ENCODE measurements around the gene CHL1.

CHL1 gene

DNA sequence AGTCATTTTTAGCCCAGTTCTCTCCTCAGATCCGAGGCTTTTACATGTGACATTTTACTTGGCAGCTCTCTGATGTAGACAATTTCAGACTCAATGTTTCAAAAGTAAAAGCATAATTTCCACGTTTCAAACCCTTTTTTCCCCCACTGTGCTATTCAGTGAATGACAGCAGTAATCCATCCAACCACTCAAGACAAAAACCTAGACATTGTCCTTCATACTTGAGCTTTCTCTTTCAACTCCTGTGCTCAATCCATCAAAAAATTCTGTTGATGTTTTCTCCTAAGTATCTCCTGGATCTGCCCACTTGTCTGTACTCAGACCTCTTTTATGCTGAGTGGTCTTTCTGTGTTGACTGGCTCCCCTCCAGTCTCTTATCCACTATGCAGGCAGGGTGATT, 214.7 kb downstream of the CHL1 start:
- DNase-seq = no peak

DNA sequence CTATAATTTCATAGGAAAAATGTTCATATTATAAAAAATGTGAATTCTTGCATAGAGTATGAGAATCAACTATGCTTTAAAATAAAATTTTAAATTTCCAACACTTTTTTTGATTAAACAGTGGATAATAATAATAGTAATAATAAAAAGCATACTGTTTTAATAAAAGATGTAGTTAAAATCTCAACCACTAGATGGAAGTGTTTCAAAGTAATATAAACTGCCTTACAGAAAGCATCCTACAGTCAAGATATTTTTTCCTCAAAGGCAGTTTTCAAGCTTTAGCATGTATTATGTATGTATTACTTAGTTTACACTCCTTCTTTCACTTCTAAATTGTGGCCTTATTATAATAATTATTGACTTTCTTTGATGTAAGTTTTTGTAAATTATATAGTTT, 217.5 kb downstream of the CHL1 start:
- DNase-seq = no peak

DNA sequence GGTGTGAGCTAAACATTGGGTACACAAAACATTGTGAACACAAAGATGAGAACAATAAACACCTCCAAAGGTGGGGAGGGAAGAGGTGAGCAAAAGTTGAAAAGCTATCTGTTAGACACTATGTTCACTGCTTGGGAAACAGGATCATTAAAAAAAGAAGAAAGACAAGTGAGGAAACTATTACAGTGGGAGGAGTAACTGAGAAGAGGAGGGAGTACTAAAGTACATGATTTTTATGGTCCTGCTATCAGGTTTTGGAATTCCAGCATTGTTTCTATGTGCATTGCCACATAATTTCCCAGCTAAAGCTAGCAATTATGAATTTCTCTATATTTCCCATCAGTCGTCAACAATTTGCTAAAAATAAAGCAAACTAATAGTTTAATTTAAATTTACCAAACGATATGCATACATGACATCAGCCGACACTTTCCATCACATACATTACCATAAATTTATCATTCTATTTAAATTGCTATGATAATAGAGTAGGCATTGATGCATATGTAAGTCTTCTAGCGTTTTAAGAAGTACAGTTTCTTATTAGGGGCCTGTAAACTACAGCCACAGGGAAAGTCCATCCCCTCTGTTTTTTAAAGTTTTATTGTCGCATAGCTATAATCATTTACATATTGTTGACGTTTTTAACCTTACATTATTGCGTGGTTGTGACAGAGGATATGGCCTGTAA, 221.8 kb downstream of the CHL1 start:
- no peak for DNase-seq

DNA sequence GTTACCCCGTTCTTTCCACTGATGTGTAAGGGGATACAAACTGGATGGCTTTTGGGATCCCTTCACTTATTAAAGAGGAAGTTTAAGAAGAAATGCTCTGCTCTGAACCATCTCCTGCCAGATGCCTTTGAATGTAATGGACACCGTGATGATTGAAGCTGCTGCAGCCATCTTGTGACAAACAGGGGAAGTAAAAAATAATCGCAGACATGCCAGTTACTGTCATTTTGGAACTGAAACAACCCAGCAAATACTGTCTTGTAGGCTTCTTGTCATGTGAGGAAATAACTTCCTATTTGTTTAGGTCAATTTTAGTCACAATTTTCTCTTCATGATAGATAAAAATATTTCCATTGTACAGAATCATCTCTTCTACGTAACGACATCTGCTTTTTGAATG, 224.0 kb downstream of the CHL1 start:
- DNase-seq = no peak

DNA sequence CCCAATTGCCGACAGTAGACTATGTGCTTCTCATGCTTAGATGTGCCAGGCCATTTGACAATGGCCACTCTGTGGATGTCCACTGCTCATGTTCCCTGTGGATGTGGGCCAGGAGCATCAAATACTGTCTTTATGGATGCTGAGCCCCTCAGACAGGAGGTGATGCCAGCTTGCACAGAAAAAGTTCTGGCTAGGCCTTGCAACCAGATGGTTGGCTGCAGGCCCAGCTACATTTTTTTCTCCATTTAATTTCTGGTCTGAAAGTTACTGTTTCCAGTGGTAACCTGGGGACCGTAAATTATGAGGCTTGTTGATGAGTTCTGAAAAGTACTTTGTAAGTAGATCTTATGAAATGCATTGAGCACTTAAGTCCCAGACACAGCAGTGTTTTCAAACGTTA, 228.5 kb downstream of the CHL1 start:
- no peak for DNase-seq

DNA sequence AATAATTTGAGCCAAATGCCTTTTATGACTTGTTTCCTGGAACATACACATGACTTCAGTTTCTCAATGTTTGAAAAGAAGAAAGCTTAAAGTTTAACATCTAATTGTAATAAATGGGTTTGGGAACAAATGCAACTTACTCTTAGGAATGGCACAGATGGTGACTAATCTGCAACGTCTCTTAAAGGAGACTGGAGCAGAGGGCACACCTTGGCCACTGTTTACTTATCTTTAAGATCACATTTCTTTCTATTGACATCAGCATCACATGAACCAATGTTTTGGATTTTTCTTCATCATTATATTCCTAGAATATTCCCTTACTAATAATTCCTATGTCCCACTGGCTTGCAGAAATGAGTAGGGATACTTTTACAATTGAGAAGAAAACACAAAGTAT, 229.5 kb downstream of the CHL1 start:
- DNase-seq = no peak

DNA sequence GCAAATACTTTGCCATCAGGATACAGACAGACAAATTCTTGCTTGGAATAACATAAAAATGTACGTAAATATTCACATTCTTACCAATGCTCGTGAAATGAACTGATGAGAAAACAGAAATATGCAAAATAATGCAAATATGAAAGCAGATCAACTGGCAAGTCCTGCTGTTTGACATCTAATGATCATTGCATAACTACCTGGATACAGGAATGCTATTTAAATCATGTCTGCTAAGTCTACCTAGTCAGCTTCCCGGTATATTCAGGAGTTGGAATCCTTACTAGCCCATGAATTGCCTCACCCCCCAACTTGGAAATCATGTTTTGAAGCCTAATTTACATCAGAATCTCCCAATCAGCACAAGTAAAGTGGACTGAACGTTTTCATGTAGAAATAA, 230.6 kb downstream of the CHL1 start:
- no peak for DNase-seq

DNA sequence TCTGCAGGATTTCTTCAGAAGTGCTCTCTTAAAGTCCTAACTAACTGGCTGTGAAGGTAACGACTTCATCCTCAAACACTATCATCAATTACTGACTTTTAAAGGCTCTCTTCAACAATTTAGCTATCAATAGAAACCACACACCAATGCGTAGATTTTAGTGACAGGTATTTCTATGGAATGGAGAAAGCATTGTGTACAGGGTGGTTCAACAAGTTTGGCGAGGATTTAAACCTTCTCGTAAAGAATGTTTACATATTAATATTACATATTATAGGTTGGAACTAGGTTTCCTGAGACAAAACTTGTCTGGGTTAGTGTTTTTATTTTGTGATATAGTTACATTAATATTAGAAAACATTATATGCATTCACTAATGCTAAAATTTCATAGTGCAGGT, 233.6 kb downstream of the CHL1 start:
- DNase-seq = no peak

DNA sequence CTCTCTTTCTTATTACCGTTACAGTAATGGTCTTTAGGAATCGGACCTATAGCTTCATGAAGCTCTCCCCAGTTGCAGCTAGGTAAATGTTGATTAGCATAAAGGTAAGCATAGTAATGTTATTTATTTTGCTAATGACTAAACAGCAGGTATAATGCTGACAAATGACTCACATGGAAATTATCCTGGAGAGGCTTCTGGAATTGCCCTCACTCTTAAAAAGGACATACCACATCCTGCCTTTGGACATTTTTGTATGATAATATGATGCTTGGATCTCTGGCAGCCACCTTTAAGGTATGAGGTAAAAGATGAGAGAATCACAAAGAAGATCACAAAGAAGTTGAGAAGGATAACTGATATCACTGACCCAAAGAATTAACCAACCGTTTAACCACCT, 238.6 kb downstream of the CHL1 start:
- DNase-seq = no peak

DNA sequence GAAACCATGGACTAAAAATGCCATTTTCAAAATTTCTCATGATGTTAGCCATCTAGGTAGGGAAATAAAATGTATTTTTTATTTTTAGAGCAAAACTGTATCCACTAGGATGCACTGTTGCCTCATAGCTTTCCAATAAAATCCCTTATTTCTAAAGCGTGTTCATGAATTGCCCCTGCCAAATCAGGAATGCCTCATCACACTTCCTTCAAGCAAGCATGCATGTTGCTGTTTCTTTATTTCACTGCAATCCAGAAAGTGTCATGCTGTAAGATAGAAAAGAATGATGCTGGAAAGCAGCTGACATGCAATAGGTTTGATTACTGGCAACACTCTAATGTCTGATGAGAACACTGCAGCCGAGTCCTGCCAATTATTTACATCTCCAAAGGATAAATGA, 239.5 kb downstream of the CHL1 start:
- no peak for DNase-seq

DNA sequence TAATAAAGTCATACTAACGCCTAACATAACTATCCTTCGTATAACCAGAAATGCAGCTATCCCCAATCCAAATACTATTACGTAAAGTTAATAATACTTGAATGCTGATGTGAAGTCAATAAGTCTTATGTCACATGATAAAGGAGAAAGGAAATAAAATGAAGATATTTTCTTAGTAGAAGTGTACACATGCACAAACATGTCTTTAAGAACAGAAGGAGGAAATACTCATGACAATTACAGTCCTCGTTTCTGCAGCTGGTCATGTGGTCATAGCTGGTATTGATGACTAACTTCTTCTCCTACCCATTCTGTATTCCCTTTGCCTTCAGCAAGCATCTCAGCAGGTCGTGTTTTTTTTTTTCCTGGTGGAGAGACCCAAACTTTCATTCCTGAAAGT, 244.3 kb downstream of the CHL1 start:
- DNase-seq = no peak

DNA sequence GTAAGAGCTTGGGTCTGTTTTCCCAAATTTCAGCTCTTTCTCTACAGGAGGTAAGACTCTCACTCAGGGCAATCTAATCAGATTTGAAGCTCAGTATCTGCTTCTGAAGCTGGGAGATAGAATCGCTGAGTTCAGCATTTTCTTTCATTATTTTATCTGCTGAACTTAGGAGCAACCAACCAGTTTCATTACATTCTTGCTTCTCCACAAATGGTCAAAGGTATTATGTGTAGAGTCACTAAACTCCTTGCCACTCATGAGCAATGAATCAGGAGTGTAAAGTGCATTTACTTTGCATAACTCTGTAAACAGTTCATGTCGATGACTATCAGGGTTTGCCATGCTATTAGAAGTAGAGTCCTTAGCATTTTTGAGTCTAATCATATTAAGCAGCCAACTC, 249.4 kb downstream of the CHL1 start:
- no peak for DNase-seq

DNA sequence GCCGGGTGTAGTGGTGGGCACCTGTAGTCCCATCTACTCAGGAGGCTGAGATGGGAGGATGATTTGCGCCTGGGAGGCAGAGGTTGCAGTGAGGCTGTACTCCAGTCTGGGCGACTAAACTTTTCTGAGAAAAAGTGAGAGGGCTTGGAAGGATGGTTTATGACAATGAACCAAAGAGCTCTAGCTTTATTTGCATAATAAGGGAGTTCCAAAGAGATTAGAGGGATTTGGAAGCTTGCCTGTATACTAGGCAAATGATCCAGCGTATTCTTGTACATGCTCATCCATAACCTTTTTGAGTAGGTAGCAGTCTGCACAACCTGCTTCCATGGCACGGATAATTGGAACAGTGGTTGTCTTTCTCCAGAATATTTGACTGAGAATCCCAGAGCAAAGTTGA, 251.1 kb downstream of the CHL1 start:
- no peak for DNase-seq

DNA sequence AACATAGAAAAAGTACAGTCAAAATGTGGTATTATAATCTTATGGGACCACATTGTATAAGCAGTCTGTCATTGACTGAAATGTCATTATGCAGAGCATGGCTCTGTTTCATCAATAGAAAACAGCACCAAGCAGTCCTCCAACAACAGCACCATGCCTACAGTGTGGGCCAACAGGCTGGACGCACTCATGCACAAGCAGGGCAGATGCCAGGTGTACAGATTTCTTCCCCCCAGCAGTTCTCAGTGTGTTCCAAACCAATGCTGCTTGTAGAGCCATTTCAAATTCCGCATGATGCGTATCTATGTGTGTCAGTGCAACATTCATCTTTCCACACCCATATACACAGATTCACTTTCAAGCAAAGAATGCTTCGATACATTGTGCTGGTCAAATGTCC, 253.1 kb downstream of the CHL1 start:
- no peak for DNase-seq

DNA sequence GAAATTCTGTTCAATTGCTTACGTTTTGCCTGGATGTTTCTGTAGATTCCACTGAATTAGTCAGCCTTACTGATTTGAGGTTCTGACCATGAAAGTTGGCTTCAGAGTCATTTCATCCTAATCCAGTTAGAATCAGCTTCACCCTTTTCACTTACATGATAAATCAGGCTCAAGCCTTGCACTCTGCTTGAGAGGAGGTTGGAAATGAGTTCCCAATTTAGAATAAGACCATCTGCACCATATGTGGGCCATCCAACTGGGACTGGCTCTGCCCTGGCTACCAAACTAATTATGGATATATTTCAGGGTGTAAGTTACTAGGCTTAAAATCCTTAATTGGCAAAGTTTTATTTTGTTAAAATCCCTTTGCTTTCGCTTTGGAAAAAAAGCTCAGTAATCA, 255.7 kb downstream of the CHL1 start:
- DNase-seq = no peak

DNA sequence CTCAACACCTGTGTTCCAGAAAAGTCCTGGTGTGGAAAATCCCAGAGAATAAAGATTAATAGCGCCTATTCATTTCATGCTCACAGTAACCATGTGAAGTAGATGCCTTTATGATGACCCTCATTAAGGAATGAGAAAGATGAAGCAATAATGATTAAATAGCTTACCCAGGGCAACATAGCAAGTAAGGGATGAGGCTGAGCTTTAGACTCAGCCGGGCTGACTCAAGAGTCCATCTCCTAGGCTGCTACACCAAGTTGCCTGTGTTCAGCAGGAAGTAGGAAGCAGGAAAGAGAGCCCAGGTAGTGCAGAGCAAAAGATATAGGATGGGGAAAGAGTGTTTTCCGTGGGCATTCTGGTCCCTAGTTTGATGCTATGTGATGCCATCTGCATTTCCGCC, 256.5 kb downstream of the CHL1 start:
- no peak for DNase-seq

DNA sequence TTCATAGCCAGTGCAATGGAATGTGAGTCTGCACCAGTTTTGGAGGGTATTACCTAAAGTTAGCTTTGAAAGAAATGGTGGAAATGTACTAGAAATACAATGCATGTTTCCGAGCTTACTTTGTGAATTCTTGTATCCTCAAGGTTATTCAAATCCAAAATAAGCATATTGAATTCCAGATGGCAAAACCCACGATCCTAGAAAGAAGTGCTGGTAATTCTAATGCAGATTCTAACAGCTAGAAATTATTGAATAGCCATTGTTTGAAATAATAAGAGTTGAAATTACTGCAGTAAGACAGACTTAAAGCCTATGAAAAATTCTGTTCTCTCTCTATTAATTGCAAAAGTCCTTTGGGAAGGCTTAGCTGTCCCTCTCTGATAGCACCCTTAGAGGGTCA, 258.4 kb downstream of the CHL1 start:
- no peak for DNase-seq

DNA sequence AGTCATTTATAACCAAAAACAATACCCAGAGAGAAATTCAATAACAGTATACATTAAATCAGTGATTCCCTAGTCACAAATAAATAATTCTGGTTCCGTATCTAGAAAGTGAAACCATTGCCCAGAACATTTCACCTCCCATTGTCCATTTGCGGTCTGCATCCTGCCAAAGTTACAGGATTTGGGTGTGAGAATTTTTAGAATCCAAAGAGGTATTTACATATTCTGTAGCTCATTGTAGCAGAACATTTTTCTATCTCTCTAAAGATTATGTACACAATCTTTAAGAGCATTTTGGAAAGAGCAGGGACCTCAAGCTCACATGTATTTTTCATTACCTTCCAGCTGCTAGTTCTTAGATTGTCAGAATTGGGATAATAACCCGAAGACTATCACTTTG, 261.6 kb downstream of the CHL1 start:
- DNase-seq = no peak

DNA sequence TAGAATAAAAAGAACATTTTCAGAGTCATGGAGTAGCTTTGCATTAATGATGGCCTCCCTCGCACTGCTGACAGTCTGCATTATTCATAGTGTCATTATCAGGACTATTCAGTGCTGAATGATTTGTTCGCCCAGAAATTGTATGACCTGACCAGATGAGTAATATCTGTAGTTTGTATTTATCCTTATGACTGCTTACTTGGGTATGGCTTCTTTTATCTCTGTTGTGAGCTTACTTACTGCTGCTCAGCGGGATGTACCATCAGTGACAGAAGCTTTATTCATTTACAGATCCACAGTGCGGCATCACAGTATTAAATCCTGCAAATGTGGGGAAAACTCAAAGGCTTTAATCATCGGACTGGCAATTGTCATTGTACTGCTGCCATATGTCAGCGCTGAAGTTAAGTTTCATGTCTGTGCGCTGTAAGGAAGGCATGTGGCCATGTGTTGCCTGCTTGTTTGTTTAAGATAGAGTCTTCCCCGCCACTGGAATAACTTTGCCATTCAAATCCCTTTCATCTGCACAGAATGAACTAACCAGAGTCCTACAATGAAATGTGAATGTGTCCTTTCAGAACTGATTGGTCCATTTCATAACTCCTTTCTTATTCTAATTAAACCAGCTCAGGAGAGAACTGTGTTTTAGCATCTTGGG, 262.2 kb downstream of the CHL1 start:
- DNase-seq = no peak
